GM18951 (cell line): Measurements from ENCODE around the gene MYO3A.
"Not testable (repeated sequence)": the region's sequence is repeated elsewhere in the genome, so short reads cannot be mapped to it uniquely, and the experiment has no call there.

Experiments used
- POLR2A ChIP-seq: IDR thresholded peaks from 4 replicates; pipeline ENCODE4 v1.6.1; 2011; ENCODE audit warnings: mild to moderate bottlenecking; ENCODE audit not compliant: insufficient read length, insufficient read depth; ENCODE audit errors: extremely low read depth
- in situ Hi-C: fragments of 300-500 bp; cut with MboI; formaldehyde crosslinking; loops from one replicate; pipeline ENCODE4 v1.12.0; 2022; ENCODE audit warnings: low sequenced_read_pairs, mixed read lengths, inconsistent platforms; ENCODE audit not compliant: unreplicated experiment

Gene MYO3A

GRCh38 chr10:25959540-25960232 lies 25.7 kb downstream of the MYO3A start:
- TF ChIP-seq POLR2A, result no peak
- in situ Hi-C loops, result no loop called here

DNA sequence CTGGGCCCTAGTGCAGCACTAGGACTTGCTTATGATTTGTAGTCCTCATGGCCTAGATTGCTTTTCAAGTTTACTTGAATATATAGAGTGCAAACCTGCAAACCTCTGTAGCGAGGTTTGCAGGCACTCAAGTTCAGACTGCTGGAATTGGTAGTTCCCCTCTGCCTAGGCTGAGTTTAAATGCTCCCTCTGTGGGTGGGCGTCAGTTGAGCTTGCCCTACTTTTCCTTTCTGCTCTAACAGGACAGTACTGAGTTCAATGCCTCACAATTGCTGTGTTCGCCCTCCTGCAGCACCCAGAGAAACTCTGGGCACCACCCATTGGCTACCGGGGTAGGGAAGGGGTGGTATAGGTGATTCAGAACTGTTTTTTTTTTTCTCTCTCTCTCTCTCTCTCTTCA lies 31.6 kb downstream of the MYO3A start:
- in situ Hi-C loops, result no loop called here
- no peak for TF ChIP-seq POLR2A

- TF ChIP-seq POLR2A, result no peak
- in situ Hi-C loops, result no loop called here
These were observed 32.8 kb downstream of the MYO3A start for GRCh38 chr10:25966844-25967243.

GRCh38 chr10:25972631-25973030 lies 38.6 kb downstream of the MYO3A start:
- in situ Hi-C loops, result no loop called here
- no peak for TF ChIP-seq POLR2A

DNA sequence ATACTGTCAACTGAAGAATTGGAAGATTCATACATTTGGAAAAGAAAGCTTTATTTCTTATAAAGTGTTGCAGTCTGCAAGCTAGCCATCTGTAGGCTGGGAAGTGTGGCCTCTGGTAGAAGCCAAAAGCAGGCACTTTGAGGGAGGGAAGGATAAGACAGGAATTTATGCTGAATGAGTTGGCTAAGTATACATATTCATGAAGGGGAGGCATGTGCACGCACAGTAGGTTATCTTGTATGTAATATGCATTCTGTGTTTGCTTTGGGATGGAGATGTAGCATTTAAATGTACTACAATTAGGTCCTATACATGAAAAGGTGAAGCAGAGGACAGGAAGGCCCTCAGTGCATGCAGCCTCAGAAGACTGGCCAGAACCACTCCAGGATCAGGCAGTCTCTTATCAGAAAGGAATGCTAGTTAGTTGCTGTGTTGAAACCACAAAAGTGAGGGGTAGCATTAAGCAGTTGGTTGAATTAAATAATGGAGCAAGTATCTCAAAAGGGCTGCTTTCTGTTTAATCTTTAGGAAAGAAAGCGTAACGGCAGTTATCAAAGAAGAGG lies 40.9 kb downstream of the MYO3A start:
- TF ChIP-seq POLR2A, result no peak

GRCh38 chr10:25978771-25979170 lies 44.7 kb downstream of the MYO3A start:
- in situ Hi-C loops, result no loop called here
- TF ChIP-seq POLR2A, result no peak

More for the DNA sequence above, 40.9 kb downstream of the MYO3A start:
- in situ Hi-C loops, result no loop called here

GRCh38 chr10:25982107-25982506 lies 48.1 kb downstream of the MYO3A start:
- no peak for TF ChIP-seq POLR2A
- in situ Hi-C loops, result no loop called here

GRCh38 chr10:25988583-25988982 lies 54.6 kb downstream of the MYO3A start:
- TF ChIP-seq POLR2A, result no peak
- in situ Hi-C loops, result no loop called here

DNA sequence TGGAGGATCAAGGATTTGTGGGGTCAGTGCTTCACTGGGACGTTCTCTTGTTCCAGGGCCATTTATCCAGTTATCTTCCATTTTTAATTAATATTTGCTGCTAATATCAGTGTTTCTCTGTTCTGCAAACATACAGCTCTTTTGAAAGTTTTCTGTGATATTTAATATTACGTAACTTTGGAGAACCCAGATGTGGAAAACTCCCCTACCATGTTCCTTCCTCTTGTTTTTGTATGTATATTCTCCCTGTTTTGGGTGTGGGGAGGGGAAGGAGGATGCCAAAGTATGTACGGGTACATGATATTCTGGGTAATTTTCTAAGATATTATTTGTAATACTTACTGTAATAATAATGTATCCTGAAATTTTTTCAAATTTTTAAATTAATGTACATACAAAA lies 55.9 kb downstream of the MYO3A start:
- TF ChIP-seq POLR2A, result no peak
- in situ Hi-C loops, result no loop called here

- TF ChIP-seq POLR2A, result no peak
- in situ Hi-C loops, result no loop called here
These were observed 65.4 kb downstream of the MYO3A start for GRCh38 chr10:25999295-25999981.

- in situ Hi-C loops, result no loop called here
- no peak for TF ChIP-seq POLR2A
These were observed 66.9 kb downstream of the MYO3A start for GRCh38 chr10:26000971-26001370.

DNA sequence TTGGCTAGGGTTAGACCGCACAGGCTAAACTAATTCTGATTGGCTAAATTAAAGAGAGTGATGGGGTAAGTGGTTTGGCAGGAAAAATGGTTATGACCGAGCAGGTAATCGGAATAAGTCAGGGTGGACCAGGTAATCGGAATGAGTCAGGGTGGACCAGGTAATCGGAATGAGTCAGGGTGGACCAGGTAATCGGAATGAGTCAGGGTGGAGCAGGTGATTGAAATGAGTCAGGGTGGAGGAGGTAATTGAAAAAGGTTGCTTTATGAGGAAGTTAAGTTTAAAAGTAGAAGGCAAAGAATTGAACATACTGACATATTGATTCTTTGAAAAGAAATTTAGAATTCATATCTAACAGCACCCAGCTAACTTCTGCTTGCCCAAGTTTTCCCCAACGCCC lies 68.4 kb downstream of the MYO3A start:
- in situ Hi-C loops, result not testable (repeated sequence)

- in situ Hi-C loops, result no loop called here
These were observed 81.1 kb downstream of the MYO3A start for GRCh38 chr10:26015092-26015491.

GRCh38 chr10:26022831-26023230 lies 88.8 kb downstream of the MYO3A start:
- in situ Hi-C loops, result no loop called here

More at GRCh38 chr10:26015092-26015491, 81.1 kb downstream of the MYO3A start:
- TF ChIP-seq POLR2A, result no peak

More at GRCh38 chr10:26022831-26023230, 88.8 kb downstream of the MYO3A start:
- TF ChIP-seq POLR2A, result no peak
